ENCODE measurements around the gene RANBP1.

Gene RANBP1

DNA sequence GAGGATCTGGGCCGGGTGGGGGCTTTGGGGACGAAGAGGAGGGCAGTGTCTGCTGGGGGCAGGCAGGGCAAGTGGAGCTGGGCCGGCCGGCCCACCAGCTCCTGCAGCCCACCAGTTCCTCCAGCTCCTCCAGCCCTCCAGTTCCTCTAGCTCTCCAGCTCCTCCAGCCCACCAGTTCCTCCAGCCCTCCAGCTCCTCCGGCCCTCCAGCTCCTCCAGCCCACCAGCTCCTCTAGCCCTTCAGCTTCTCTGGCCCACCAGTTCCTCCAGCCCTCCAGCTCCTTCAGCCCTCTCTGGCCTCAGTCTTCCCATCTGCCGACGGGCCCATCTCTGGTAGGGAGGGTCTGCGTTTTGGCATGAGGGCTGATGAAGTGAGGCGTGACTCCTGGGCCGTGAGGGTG is 44.1 kb downstream of the RANBP1 start:
- no peak for TF ChIP-seq JUND (IDR thresholded peaks at IDR 0.05; ENCODE audit: low read depth)
- in situ Hi-C loops (cut with HindIII; ENCODE audit: low pct_unique_long_range_greater_than_20kb, low sequenced_read_pairs), result no loop called here
- no peak for DNase-seq (ENCODE audit: low read depth in 1 of 2, low spot score in 1 of 2)

DNA sequence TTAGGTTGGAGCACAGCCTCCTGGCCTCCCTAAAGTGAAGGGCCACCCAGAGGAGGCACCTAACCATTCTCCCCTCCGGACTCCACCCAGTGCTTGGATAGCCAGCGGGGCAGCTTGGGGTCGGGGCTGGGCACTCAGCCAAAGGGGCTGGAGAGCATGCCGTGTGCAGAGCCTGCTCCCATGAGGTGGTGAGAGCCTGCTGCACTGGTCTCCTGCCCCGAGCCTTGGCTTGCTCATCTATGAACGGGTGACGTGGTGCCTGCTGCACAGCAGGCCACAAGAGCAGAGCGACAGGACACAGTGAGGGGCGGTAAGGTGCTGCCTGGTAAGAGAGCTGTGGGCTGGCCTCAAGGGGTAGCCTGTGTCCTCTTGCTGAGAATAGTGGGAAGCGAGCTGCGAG is 49.0 kb downstream of the RANBP1 start:
- in situ Hi-C loops (cut with HindIII; ENCODE audit: low pct_unique_long_range_greater_than_20kb, low sequenced_read_pairs), result no loop called here
- no peak for DNase-seq (ENCODE audit: low read depth in 1 of 2, low spot score in 1 of 2)
- TF ChIP-seq JUND (IDR thresholded peaks at IDR 0.05; ENCODE audit: low read depth), result no peak

DNA sequence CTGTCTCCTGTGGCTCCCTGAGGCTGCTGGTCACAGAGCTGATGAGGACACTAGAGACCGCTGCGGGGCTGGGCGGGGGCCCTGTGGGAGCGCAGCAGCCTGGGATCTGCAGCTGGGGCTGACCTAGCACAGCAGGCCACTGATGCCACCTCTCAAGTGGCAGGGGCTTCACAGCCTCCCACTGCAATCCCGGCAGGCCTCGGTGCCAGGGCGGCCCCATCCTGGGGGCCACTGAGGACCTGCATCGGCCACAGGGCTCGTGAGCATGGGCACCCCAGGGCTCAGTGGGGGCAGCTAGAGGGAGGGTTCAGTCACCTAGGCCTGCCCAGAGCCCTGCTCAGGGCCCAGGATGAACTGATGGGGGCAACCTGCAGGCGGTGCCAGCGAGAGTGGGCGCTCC is 49.5 kb downstream of the RANBP1 start:
- DNase-seq (ENCODE audit: low read depth in 1 of 2, low spot score in 1 of 2), result no peak
- TF ChIP-seq JUND (IDR thresholded peaks at IDR 0.05; ENCODE audit: low read depth), result no peak
- in situ Hi-C loops (cut with HindIII; ENCODE audit: low pct_unique_long_range_greater_than_20kb, low sequenced_read_pairs), result no loop called here

DNA sequence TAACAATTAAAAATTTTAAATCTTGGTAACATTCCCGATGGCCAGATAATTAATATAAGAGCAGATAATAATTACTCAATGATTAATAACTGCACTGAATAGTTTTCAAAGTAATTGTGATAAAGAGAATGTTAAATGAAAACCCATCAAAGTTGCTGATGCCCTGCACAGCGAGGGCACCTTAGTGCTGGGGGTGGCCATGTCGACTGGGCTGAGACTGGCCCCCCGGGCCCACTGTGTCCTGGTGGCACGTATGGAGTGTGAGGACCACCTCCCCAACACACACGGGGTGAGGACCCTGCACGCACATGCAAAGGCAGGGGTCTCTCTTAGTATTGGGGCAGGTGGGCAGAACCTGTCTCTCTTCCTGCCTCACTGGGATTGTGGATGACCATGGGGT is 50.0 kb downstream of the RANBP1 start:
- TF ChIP-seq JUND (IDR thresholded peaks at IDR 0.05; ENCODE audit: low read depth), result no peak
- in situ Hi-C loops (cut with HindIII; ENCODE audit: low pct_unique_long_range_greater_than_20kb, low sequenced_read_pairs), result no loop called here

DNA sequence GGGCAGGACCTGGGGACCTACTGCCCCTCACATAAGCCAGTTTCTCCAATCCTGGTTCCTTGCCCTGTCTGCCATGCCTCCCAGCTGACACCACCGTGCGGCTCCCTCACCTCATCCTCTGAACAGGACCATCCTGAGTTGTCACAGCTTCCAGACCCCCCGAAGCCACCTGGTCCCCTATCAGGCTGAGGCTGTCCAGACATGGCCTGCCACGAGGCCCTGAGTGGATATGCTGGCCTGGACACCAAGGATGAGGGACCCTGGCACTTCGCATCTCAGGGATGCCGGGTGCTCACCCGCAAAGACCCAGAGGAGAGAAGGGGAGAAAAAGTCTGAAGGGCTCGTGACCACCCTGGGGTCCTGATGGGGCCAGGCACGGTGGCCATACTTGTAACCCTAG is 50.8 kb downstream of the RANBP1 start:
- no peak for DNase-seq (ENCODE audit: low read depth in 1 of 2, low spot score in 1 of 2)
- in situ Hi-C loops (cut with HindIII; ENCODE audit: low pct_unique_long_range_greater_than_20kb, low sequenced_read_pairs), result no loop called here
- no peak for TF ChIP-seq JUND (IDR thresholded peaks at IDR 0.05; ENCODE audit: low read depth)

More for the DNA sequence above, 50.0 kb downstream of the RANBP1 start:
- no peak for DNase-seq (ENCODE audit: low read depth in 1 of 2, low spot score in 1 of 2)

DNA sequence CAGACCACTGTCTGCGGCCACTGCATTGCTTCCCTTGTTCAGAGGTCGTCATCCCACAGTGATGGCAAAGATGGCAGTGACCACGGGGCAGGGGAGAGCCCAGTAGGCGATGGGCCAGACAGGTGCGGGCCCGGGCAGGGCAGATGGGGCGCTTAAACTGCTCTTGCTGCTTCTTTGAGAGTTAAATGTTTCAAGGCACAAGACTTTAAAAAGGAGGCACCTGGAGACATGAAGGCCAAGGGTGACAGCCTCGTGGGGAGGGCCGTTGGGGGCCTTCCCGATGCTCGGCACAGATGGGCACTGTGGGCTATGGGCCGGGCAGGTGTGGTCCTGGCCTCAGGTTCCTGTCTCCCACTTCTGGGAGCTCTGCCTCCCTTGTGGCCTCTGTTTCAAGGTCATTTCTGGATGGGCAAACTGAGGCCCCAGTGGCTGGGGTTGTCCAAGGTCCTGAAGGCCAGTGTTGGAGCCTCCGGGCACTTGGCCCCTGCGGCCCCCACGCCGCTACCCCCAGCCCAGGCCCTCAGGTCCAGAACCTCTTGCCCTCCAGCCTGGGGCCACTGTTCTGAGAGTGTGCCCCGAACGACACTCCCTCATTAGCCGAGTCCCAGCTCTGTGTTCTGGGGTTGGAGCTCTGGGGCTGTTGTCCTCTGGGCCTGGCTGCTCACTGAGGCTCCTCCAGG is 51.9 kb downstream of the RANBP1 start:
- in situ Hi-C loops (cut with HindIII; ENCODE audit: low pct_unique_long_range_greater_than_20kb, low sequenced_read_pairs), result no loop called here
- DNase-seq (ENCODE audit: low read depth in 1 of 2, low spot score in 1 of 2), result no peak

DNA sequence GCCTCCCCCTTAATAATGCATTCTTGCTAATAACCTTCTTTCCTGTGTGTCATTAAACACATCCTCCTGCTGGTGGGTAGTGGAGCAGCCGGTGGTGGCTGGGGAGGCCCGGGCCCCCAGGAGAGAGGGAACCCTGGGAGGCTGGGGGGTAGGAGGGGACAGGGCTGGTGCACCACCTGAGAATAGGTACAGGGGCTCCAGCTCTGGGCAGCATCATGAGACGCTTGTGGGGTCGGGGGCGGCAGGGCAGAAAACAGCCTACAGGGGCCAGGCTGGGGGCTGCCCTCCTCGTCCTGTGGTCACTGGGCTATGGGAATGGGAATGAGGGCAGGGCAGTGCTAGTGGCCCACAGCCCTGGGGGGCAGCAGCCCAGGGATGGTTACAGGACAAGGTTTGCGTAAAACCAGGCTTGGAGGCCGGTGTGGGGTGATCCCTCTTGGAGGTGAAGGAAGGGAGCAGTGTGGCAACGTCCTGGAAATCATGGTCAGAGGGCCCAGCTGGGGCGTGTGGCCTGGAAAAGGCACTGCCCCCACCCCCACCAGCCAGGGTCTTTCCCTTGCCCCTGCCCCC is 53.4 kb downstream of the RANBP1 start:
- no peak for TF ChIP-seq JUND (IDR thresholded peaks at IDR 0.05; ENCODE audit: low read depth)
- in situ Hi-C loops (cut with HindIII; ENCODE audit: low pct_unique_long_range_greater_than_20kb, low sequenced_read_pairs), result no loop called here
- DNase-seq (ENCODE audit: low read depth in 1 of 2, low spot score in 1 of 2), result no peak

More for the DNA sequence above, 51.9 kb downstream of the RANBP1 start:
- TF ChIP-seq JUND (IDR thresholded peaks at IDR 0.05; ENCODE audit: low read depth), result no peak

DNA sequence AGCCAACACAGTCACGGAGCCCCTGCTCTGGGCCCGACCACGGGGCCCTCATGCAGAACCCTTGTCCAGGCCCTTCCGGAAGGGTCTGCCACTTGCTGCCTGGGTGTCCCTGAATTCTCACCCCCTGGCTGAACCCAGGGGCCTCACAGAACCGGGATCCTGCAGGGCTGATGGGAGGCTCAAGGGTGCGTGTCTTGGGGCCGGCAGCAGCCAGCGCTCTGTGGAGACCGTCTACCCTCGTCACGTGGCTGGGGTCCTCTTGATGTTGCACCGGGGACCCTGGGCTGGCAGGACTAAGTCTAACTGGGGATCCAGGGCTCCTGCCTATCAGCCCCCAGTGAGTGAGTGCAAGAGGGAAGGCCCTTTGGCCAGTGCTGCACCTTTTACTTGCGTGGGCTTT is 54.3 kb downstream of the RANBP1 start:
- in situ Hi-C loops (cut with HindIII; ENCODE audit: low pct_unique_long_range_greater_than_20kb, low sequenced_read_pairs), result no loop called here
- no peak for DNase-seq (ENCODE audit: low read depth in 1 of 2, low spot score in 1 of 2)
- no peak for TF ChIP-seq JUND (IDR thresholded peaks at IDR 0.05; ENCODE audit: low read depth)

DNA sequence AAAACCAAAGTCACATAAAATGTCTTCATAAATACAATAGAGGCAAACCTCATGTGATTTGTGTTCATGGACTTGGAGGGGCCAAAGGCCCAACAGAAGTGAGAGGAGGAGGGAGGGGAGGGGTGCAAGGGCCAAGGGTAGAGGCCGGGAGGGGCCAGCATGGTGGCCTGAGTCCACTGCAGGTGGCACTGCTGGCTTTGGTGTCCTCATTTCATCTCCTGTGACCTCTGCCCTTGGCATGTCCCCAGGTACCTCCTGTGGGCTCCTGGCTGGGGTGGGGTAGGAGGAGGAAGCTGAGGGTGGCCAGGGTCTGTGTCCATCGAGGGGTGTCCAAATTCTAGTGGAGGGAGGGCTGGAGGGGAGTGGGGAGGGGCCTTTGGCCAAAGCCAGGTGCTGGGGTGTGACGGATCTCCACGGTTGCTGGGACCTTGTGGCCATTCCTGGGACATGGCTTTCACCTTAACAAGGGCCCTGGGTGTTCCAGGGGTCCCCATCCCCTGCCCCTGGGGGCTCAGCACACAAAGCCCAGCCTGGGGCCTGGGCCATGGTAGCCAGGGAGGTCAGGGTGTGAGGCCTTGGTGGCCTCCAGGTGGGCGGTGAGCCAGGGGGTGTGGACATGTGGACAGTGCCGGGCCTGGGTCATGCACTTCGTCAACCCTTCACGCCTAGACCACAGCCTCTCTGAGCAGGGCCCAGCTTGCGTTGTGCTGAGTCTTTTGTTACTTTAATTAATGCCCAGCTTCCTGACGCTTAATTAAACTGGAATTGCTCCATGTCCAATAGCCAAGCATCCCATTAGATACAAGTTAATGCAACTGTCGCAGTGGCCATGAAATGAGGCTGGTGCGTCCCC is 55.6 kb downstream of the RANBP1 start:
- in situ Hi-C loops (cut with HindIII; ENCODE audit: low pct_unique_long_range_greater_than_20kb, low sequenced_read_pairs), result no loop called here
- no peak for TF ChIP-seq JUND (IDR thresholded peaks at IDR 0.05; ENCODE audit: low read depth)
- DNase-seq (ENCODE audit: low read depth in 1 of 2, low spot score in 1 of 2), result no peak

DNA sequence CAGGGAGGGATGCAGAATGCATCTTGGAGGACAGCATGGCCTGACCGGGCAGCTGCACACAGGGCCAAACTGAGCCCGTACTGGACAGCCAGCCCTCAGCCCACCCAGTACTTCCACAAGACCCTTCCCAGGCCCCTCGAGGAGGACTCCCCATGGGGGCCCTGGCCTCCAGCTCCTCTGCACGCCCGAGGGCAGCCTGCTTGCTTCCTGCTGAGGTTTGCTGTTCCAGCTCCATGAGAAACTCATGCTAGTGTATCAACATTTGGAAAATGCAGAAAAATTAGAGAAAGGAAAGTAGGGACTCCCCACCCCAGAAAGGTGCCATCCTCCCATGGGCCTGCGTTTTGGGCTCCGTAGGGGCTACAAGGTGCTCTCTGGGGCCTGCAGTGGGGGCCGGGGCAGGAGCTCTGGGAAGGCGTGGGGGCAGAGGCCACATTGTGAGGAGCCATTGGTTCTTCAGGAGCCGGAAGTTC is 56.3 kb downstream of the RANBP1 start:
- DNase-seq (ENCODE audit: low read depth in 1 of 2, low spot score in 1 of 2), result no peak
- no peak for TF ChIP-seq JUND (IDR thresholded peaks at IDR 0.05; ENCODE audit: low read depth)
- in situ Hi-C loops (cut with HindIII; ENCODE audit: low pct_unique_long_range_greater_than_20kb, low sequenced_read_pairs), result no loop called here

DNA sequence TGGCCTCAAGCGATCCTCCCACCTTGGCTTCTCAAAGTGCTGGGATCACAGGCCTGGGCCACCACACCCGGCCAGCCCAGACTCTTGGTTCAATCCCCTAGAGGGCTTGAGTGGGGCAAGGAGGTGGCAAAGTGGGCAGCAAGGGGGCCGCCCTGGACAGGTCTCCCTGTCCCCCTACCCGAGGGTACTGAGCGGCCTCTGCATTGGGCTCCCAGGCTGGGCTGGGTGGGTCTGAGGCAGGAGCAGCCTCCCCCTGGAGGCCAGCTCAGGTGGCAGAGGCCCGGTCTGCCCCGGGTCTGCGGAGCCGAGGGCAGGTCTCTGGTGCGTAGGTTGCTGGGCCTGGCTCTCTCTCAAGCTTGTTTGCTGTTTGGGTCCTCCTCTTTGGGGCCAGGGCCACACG is 57.3 kb downstream of the RANBP1 start:
- in situ Hi-C loops (cut with HindIII; ENCODE audit: low pct_unique_long_range_greater_than_20kb, low sequenced_read_pairs), result no loop called here

DNA sequence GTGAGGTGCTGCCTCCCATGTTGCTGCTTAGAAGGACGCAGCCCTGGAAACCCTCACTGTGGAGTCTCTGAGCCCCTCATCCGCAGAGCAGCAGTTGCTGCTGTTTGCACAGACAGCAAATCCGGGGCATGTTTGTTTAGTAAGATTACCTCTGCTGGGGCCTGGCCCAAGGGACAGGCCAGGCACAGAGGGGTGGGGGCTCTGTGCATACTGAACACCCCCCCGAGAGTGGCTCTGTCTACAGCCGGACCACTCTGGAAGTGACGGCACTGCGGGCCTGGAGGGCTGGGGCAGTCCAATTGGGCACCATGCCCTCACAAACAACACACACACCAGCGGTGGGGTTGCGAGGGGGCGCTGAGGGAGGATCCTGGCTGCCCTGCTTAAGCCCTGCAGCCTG is 57.9 kb downstream of the RANBP1 start:
- no peak for TF ChIP-seq JUND (IDR thresholded peaks at IDR 0.05; ENCODE audit: low read depth)
- in situ Hi-C loops (cut with HindIII; ENCODE audit: low pct_unique_long_range_greater_than_20kb, low sequenced_read_pairs), result no loop called here
- no peak for DNase-seq (ENCODE audit: low read depth in 1 of 2, low spot score in 1 of 2)

More for the DNA sequence above, 57.3 kb downstream of the RANBP1 start:
- DNase-seq (ENCODE audit: low read depth in 1 of 2, low spot score in 1 of 2), result no peak
- no peak for TF ChIP-seq JUND (IDR thresholded peaks at IDR 0.05; ENCODE audit: low read depth)

Data from T47D (cell line).